Thoracic aorta (tissue), 2 donors: Measurements from ENCODE around the gene COMT. TPM values are rescaled to one million over a fixed set of nuclear protein-coding genes. Genes with fewer than 3 reads are reported as not detected.

Experiments
- ATAC-seq: fragments of 150-250 bp; one replicate; pipeline ENCODE4 v1.8.0; 2017; ENCODE audit warnings: low read depth; ENCODE audit not compliant: insufficient number of reproducible peaks, low FRiP score
- DNase-seq: peaks from one replicate; pipeline ENCODE4 v3.0.0-alpha.2; 2020; ENCODE audit warnings: low spot score
- H3K27ac ChIP-seq, 2 donors: fragments of 200-600 bp; sonication (generic); 1 replicate in 1 of 2; 2 replicates in 1 of 2; pipeline ENCODE4 v1.5.1; 2016; ENCODE audit warnings: mild to moderate bottlenecking in 2 of 2, moderate library complexity in 2 of 2
- H3K27me3 ChIP-seq: fragments of 200-600 bp; sonication (generic); replicated peaks from 2 replicates; pipeline ENCODE4 v1.6.0; 2016; ENCODE audit warnings: mild to moderate bottlenecking; ENCODE audit not compliant: insufficient read depth
- H3K36me3 ChIP-seq: fragments of 200-600 bp; sonication (generic); one replicate; pipeline ENCODE4 v1.5.1; 2016
- H3K4me1 ChIP-seq, 2 donors: fragments of 200-600 bp; sonication (generic); 1 replicate in 1 of 2; 2 replicates in 1 of 2; pipeline versions ENCODE4 v1.5.1 to v1.6.0; 2016; ENCODE audit warnings: low read depth in 2 of 2, mild to moderate bottlenecking in 1 of 2; ENCODE audit not compliant: control insufficient read depth in 1 of 2
- H3K4me3 ChIP-seq: fragments of 200-600 bp; sonication (generic); 2 replicates; pipeline ENCODE4 v1.5.1; 2016; ENCODE audit warnings: mild to moderate bottlenecking
- H3K9me3 ChIP-seq: fragments of 200-600 bp; sonication (generic); 2 replicates; pipeline ENCODE4 v1.5.1; 2016
- total RNA-seq, 2 donors: library from RNA; depleted of rRNA; stranded (reverse); fragments of >200 nt; gene quantifications; one replicate each; pipeline versions ENCODE4 v1.1.0 to v1.2.3, GENCODE V29; 2016
- TF ChIP-seq, protein P1 (sequence below): fragments of 200-600 bp; sonication (generic); IDR thresholded peaks from one replicate; pipeline ENCODE4 v1.5.1; 2019; ENCODE audit warnings: antibody characterized with exemption

The COMT gene
- total RNA-seq, 2 donors from 2014 or later = 230 to 300 TPM

DNA sequence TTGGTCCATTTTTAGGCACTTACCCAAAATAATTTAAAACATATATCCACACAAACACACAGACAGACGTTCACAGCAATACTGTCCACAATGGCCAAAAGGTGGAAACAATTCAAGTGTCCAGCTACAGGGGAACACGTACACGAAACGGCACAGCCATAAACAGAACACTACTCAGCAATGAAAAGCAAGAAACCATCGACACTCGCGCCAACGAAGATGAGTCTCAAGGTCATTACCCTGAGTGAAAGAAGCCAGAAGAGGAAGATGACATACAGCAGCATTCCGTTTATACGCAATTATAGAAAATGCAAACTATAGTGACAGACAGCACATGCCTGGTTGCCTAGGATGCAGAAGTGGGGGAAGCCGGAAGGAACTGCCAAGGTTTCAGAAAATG, 13.4 kb upstream of the COMT start:
- no peak for ATAC-seq
- Histone ChIP-seq H3K27me3 (no peaks in the 10 kb centered on the region), H3K27ac (no peak overlapping the region), H3K36me3 (no peaks in the 10 kb centered on the region), H3K4me3 (no peak overlapping the region), H3K9me3 (no peaks in the 10 kb centered on the region), H3K4me1 (no peaks in the 10 kb centered on the region)
- TF ChIP-seq, protein P1, sequence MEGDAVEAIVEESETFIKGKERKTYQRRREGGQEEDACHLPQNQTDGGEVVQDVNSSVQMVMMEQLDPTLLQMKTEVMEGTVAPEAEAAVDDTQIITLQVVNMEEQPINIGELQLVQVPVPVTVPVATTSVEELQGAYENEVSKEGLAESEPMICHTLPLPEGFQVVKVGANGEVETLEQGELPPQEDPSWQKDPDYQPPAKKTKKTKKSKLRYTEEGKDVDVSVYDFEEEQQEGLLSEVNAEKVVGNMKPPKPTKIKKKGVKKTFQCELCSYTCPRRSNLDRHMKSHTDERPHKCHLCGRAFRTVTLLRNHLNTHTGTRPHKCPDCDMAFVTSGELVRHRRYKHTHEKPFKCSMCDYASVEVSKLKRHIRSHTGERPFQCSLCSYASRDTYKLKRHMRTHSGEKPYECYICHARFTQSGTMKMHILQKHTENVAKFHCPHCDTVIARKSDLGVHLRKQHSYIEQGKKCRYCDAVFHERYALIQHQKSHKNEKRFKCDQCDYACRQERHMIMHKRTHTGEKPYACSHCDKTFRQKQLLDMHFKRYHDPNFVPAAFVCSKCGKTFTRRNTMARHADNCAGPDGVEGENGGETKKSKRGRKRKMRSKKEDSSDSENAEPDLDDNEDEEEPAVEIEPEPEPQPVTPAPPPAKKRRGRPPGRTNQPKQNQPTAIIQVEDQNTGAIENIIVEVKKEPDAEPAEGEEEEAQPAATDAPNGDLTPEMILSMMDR = no peak
- no peak for DNase-seq

GRCh38 chr22:19929586-19930550, 11.7 kb upstream of the COMT start:
- TF ChIP-seq, protein P1 = no peak
- Histone ChIP-seq H3K27ac (no peak overlapping the region), H3K4me3 (no peak overlapping the region), H3K4me1 (no peaks in the 10 kb centered on the region), H3K27me3 (no peaks in the 10 kb centered on the region), H3K36me3 (no peaks in the 10 kb centered on the region), H3K9me3 (no peaks in the 10 kb centered on the region)
- no peak for ATAC-seq
- DNase-seq = no peak

- Histone ChIP-seq H3K9me3 (no peaks in the 10 kb centered on the region), H3K36me3 (no peaks in the 10 kb centered on the region), H3K27me3 (no peaks in the 10 kb centered on the region), H3K4me3 (no peak overlapping the region), H3K27ac (no peak overlapping the region), H3K4me1 (no peaks in the 10 kb centered on the region)
- TF ChIP-seq, protein P1 = no peak
- DNase-seq = no peak
- no peak for ATAC-seq
Observed at GRCh38 chr22:19930551-19931486, 10.8 kb upstream of the COMT start.

- ATAC-seq (no peak), DNase-seq (no peak)
- Histone ChIP-seq H3K4me3 (no peak overlapping the region), H3K27ac (no peak overlapping the region), H3K9me3 (no peaks in the 10 kb centered on the region), H3K36me3 (no peaks in the 10 kb centered on the region), H3K4me1 (no peaks in the 10 kb centered on the region), H3K27me3 (no peaks in the 10 kb centered on the region)
- TF ChIP-seq, protein P1 = no peak
Observed at GRCh38 chr22:19931514-19931913, 10.1 kb upstream of the COMT start.
